Colonic mucosa (tissue), 4 donors: ENCODE data around the gene P4HTM. TPM values are rescaled to one million over a fixed set of nuclear protein-coding genes. Genes with fewer than 3 reads are reported as not detected.
A peak's percentile ranks its signal among the peaks of the same experiment; 100 is the strongest.

ENCODE experiments used
- DNase-seq: peaks from one replicate; pipeline ENCODE4 v3.0.0-alpha.2; 2020
- H3K27ac ChIP-seq: fragments of 200-600 bp; one replicate; pipeline ENCODE4 v1.8.0; 2021
- H3K27me3 ChIP-seq: fragments of 200-600 bp; one replicate; pipeline ENCODE4 v1.8.0; 2021
- H3K36me3 ChIP-seq: fragments of 200-600 bp; one replicate; pipeline ENCODE4 v1.8.0; 2021
- H3K4me1 ChIP-seq: fragments of 200-600 bp; one replicate; pipeline ENCODE4 v1.8.0; 2021; ENCODE audit warnings: mild to moderate bottlenecking
- H3K4me3 ChIP-seq: fragments of 200-600 bp; one replicate; pipeline ENCODE4 v1.8.0; 2021
- H3K9ac ChIP-seq, 2 donors: one replicate each; pipeline ENCODE4 v1.7.0; 2013; ENCODE audit warnings: control low read depth in 2 of 2, low read depth in 2 of 2, low read length in 2 of 2
- H3K9me3 ChIP-seq: fragments of 200-600 bp; one replicate; pipeline ENCODE4 v1.8.0; 2021
- CTCF ChIP-seq: fragments of 200-600 bp; IDR thresholded peaks from one replicate; pipeline ENCODE4 v1.8.0; 2022; ENCODE audit warnings: antibody characterized with exemption, mild to moderate bottlenecking
- intact Hi-C: fragments of 100-400 bp; cut with DNase I; formaldehyde crosslinking; loops from one replicate; pipeline ENCODE4 v1.14.1; 2022
- total RNA-seq, 2 donors: library from RNA; stranded (reverse); fragmentation: NEBNext Ultra II Directional in 1 of 2; extraction: Animal tissue kit (Norgen Biotek cat#: 25700) in 1 of 2; gene quantifications; one replicate each; pipeline ENCODE4 v1.2.1, GENCODE V29; 2021
- donor health status: healthy.
- donor health status: DM: no; HTN: no; CAD: no.
- donor health status: DM: no; HTN: no; CAD: no.

The P4HTM gene
- total RNA-seq, 2 donors from 2014 or later = 34.9 to 73.9 TPM

GRCh38 chr3:48962939-48963338, 27.1 kb upstream of the P4HTM start:
- H3K36me3 ChIP-seq = no peaks in the 10 kb centered on the region
- no peaks in the 10 kb centered on the region for H3K27me3 ChIP-seq
- intact Hi-C loops = no loop called here

GRCh38 chr3:48963591-48963990, 26.4 kb upstream of the P4HTM start:
- Histone ChIP-seq H3K4me3 (no peak overlapping the region), H3K9ac (no peak overlapping the region), H3K27me3 (no peaks in the 10 kb centered on the region), H3K9me3 (no peaks in the 10 kb centered on the region), H3K27ac (no peak overlapping the region), H3K36me3 (peaks cover under 1% of the 10 kb centered on the region), H3K4me1 (peaks cover 4% of the 10 kb centered on the region)
- TF ChIP-seq CTCF = no peak
- intact Hi-C loops = no loop called here
- no peak for DNase-seq

More at GRCh38 chr3:48962939-48963338, 27.1 kb upstream of the P4HTM start:
- H3K9ac ChIP-seq = no peak overlapping the region
- H3K4me3 ChIP-seq = no peak overlapping the region
- H3K27ac ChIP-seq = no peak overlapping the region
- no peaks in the 10 kb centered on the region for H3K9me3 ChIP-seq
- TF ChIP-seq CTCF = no peak
- DNase-seq = no peak
- H3K4me1 ChIP-seq = peaks cover 4% of the 10 kb centered on the region

GRCh38 chr3:48966367-48966766, 23.7 kb upstream of the P4HTM start:
- DNase-seq = no peak
- intact Hi-C loops = no loop called here
- peak overlapping the region in 1 of 2 donors; percentile 51 for H3K9ac ChIP-seq
- H3K9me3 ChIP-seq = no peaks in the 10 kb centered on the region
- peaks cover 16% of the 10 kb centered on the region for H3K36me3 ChIP-seq
- peak overlapping the region; percentile 65 for H3K27ac ChIP-seq
- H3K4me3 ChIP-seq = no peak overlapping the region
- no peak for TF ChIP-seq CTCF
- H3K27me3 ChIP-seq = no peaks in the 10 kb centered on the region
- H3K4me1 ChIP-seq = peaks cover 4% of the 10 kb centered on the region

- H3K9ac ChIP-seq = peak overlapping the region in 1 of 2 donors; percentile 51
- H3K27me3 ChIP-seq = no peaks in the 10 kb centered on the region
- H3K27ac ChIP-seq = peak overlapping the region; percentile 65
- peaks cover 16% of the 10 kb centered on the region for H3K36me3 ChIP-seq
- peak; percentile 45 for DNase-seq
- intact Hi-C loops = no loop called here
- TF ChIP-seq CTCF = no peak
- no peak overlapping the region for H3K4me3 ChIP-seq
- no peaks in the 10 kb centered on the region for H3K9me3 ChIP-seq
- H3K4me1 ChIP-seq = peaks cover 4% of the 10 kb centered on the region
These were observed 23.1 kb upstream of the P4HTM start for GRCh38 chr3:48966876-48967361.

GRCh38 chr3:48970586-48970985, 19.5 kb upstream of the P4HTM start:
- Histone ChIP-seq H3K4me1 (peaks cover 4% of the 10 kb centered on the region), H3K9ac (no peak overlapping the region), H3K9me3 (no peaks in the 10 kb centered on the region), H3K27me3 (no peaks in the 10 kb centered on the region), H3K4me3 (no peak overlapping the region), H3K36me3 (peaks cover 20% of the 10 kb centered on the region), H3K27ac (no peak overlapping the region)
- intact Hi-C loops = no loop called here
- no peak for TF ChIP-seq CTCF
- DNase-seq = no peak
